B cell (primary cell): ENCODE data around the gene SLC16A12. TPM values are rescaled to one million over a fixed set of nuclear protein-coding genes. Genes with fewer than 3 reads are reported as not detected.

ENCODE experiments used
- ATAC-seq: fragments of 200-7000 bp; cut with Tn5 transposase; one replicate; pipeline ENCODE4 v1.10.0; 2021; ENCODE audit warnings: low read depth, mild to moderate bottlenecking, moderate number of reproducible peaks, moderate library complexity
- CTCF ChIA-PET: fragments of 350-600 bp; sonication (Branson Sonifier 250); formaldehyde crosslinking; loops from one replicate; lab custom pipeline; 2021; ENCODE audit warnings: antibody characterized with exemption, inconsistent platforms; lab: Charles Lee
- POLR2A ChIA-PET: fragments of 350-600 bp; sonication (Branson Sonifier 250); formaldehyde crosslinking; loops from one replicate; lab custom pipeline; 2021; ENCODE audit warnings: antibody characterized with exemption; lab: Charles Lee
- DNase-seq: peaks from one replicate; pipeline ENCODE4 v3.0.0; 2013
- H2AFZ ChIP-seq: 2 replicates; pipeline ENCODE4 v1.6.1; 2012; ENCODE audit warnings: mild to moderate bottlenecking, low read depth, low read length; ENCODE audit not compliant: insufficient read depth, poor library complexity, severe bottlenecking
- H3K27ac ChIP-seq, 2 donors: 1 replicate in 1 of 2; 2 replicates in 1 of 2; pipeline ENCODE4 v1.5.1; 2012 to 2013; ENCODE audit warnings: low read length in 2 of 2, mild to moderate bottlenecking in 2 of 2, moderate library complexity in 1 of 2
- H3K27me3 ChIP-seq, 4 experiments: fragments of 200-600 bp in 1 of 4; sonication (generic) in 1 of 4; replicated peaks in 1 of 4; 1 replicate in 2 of 4; 2 replicates in 2 of 4; pipeline versions ENCODE4 v1.6.1 to v1.7.0; 2013 to 2016; ENCODE audit warnings: low read length in 3 of 4, mild to moderate bottlenecking in 2 of 4, mixed read lengths in 1 of 4, moderate library complexity in 1 of 4; ENCODE audit not compliant: insufficient read depth in 4 of 4, control insufficient read depth in 3 of 4; ENCODE audit errors: control extremely low read depth in 1 of 4
- H3K36me3 ChIP-seq, 2 experiments: replicated peaks in 1 of 2; 1 replicate in 1 of 2; 2 replicates in 1 of 2; pipeline versions ENCODE4 v1.6.1 to v1.7.1; 2013; ENCODE audit warnings: low read length in 1 of 2; ENCODE audit not compliant: insufficient read depth in 2 of 2, control insufficient read depth in 1 of 2; ENCODE audit errors: control extremely low read depth in 1 of 2, extremely low read depth in 1 of 2
- H3K4me1 ChIP-seq, 2 donors: fragments of 200-600 bp in 1 of 2; sonication (generic) in 1 of 2; 1 replicate in 1 of 2; 2 replicates in 1 of 2; pipeline versions ENCODE4 v1.5.1 to v1.6.1; 2013 to 2017; ENCODE audit warnings: low read length in 2 of 2; ENCODE audit not compliant: control insufficient read depth in 2 of 2, insufficient read depth in 2 of 2
- H3K4me2 ChIP-seq: replicated peaks from 2 replicates; pipeline ENCODE3; 2012; ENCODE audit warnings: mild to moderate bottlenecking, low read depth, low read length; ENCODE audit not compliant: poor library complexity, severe bottlenecking
- H3K4me3 ChIP-seq, 5 experiments: fragments of 200-600 bp in 1 of 5; sonication (generic) in 1 of 5; 1 replicate in 3 of 5; 2 replicates in 2 of 5; pipeline versions ENCODE4 v1.5.1 to v1.7.0; 2011 to 2016; ENCODE audit warnings: low read length in 4 of 5, mild to moderate bottlenecking in 4 of 5, low read depth in 2 of 5, control low read depth in 1 of 5, moderate library complexity in 1 of 5; ENCODE audit not compliant: insufficient read depth in 1 of 5; ENCODE audit errors: control extremely low read depth in 1 of 5, extremely low read depth in 1 of 5
- H3K79me2 ChIP-seq: fragments of 200-600 bp; sonication (generic); one replicate; pipeline ENCODE4 v1.6.0; 2016; ENCODE audit warnings: low read length; ENCODE audit not compliant: control insufficient read depth, insufficient read depth
- H3K9ac ChIP-seq: fragments of 200-600 bp; sonication (generic); 2 replicates; pipeline ENCODE4 v1.6.1; 2017; ENCODE audit warnings: mild to moderate bottlenecking, low read length, moderate library complexity
- H3K9me3 ChIP-seq, 3 donors: one replicate each; pipeline versions ENCODE4 v1.6.1 to v1.7.1; 2013; ENCODE audit warnings: low read length in 2 of 3; ENCODE audit not compliant: control insufficient read depth in 2 of 3, insufficient read depth in 1 of 3; ENCODE audit errors: control extremely low read depth in 1 of 3
- H4K20me1 ChIP-seq: 2 replicates; pipeline ENCODE4 v1.6.0; 2012; ENCODE audit warnings: mild to moderate bottlenecking, low read length; ENCODE audit not compliant: insufficient read depth, control insufficient read depth, poor library complexity, severe bottlenecking
- H3K27ac Mint-ChIP-seq: one replicate; pipeline ENCODE4 v1.8.0; 2021; ENCODE audit warnings: mixed read lengths
- H3K27me3 Mint-ChIP-seq: one replicate; pipeline ENCODE4 v1.8.0; 2021; ENCODE audit warnings: mixed read lengths
- H3K4me1 Mint-ChIP-seq: one replicate; pipeline ENCODE4 v1.8.0; 2021; ENCODE audit warnings: mixed read lengths
- H3K4me3 Mint-ChIP-seq: one replicate; pipeline ENCODE4 v1.8.0; 2021; ENCODE audit warnings: mixed read lengths
- H3K9me3 Mint-ChIP-seq: one replicate; pipeline ENCODE4 v1.8.0; 2022; ENCODE audit warnings: mixed read lengths; ENCODE audit not compliant: insufficient read depth
- EZH2 ChIP-seq: IDR thresholded peaks from 2 replicates; pipeline ENCODE4 v1.6.1; 2012; ENCODE audit warnings: borderline replicate concordance, low read depth, mild to moderate bottlenecking, moderate library complexity, low read length; ENCODE audit not compliant: insufficient read depth, poor library complexity, severe bottlenecking
- WGBS: methylation state at CpG from one replicate; pipeline ENCODE4 v1.1.5; 2013; ENCODE audit warnings: missing lambda C conversion rate; ENCODE audit not compliant: insufficient coverage; 5-methylcytosine and 5-hydroxymethylcytosine counted together
- intact Hi-C: fragments of 100-400 bp; cut with micrococcal nuclease; formaldehyde crosslinking; loops from one replicate; pipeline ENCODE4 v1.10.0; 2022
- polyA plus RNA-seq: library from polyadenylated mRNA; depleted of rRNA; stranded (reverse); fragments of >200 nt; gene quantifications from 2 replicates; pipeline ENCODE4 v1.2.3, GENCODE V29; 2012
- total RNA-seq, 2 donors: library from RNA; stranded (reverse); fragments of 120-200 nt in 1 of 2; gene quantifications; 1 replicate in 1 of 2; 2 replicates in 1 of 2; pipeline versions ENCODE4 v1.2.3 to v1.2.4, GENCODE V29; 2013 to 2022
- TF ChIP-seq, protein P1 (sequence below): fragments of 200-600 bp; IDR thresholded peaks from one replicate; pipeline ENCODE4 v1.8.0; 2022; ENCODE audit warnings: antibody characterized with exemption, mild to moderate bottlenecking

Gene SLC16A12
- total and polyA plus RNA-seq, 2 donors (not counting 1 experiment from before 2014, with no cell fraction given) = not detected

GRCh38 chr10:89389254-89389653 lies 146.1 kb downstream of the SLC16A12 start:
- WGBS = no CpG with 5 or more reads among the region's 1 CpG
- POLR2A ChIA-PET = no interaction called here

DNA sequence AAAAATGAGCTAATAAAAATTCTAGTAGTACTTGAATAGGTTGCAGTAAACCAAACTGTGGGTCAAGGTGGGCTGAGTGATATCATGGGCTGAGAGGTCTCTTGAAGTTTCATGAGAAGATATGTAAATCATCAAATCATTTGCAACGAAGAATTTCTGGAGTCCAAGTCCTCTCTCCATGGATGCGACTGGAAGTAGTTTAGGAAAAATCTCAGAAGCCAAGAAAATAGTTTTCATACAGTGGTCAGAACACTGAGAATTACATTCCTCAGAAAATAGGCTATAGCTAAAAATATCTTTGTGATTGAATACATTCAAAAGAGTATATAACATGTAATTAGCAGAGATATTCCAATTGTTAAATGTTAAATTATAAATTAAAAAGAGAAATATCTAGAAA lies 146.6 kb downstream of the SLC16A12 start:
- POLR2A ChIA-PET = no interaction called here
- WGBS = no CpG with 5 or more reads among the region's 2 CpGs
- H3K9me3 Mint-ChIP-seq = no peaks in the 10 kb centered on the region
- Histone ChIP-seq H3K9ac (no peak overlapping the region), H3K4me3 (no peak overlapping the region), H3K4me1 (peaks cover 30 to 36% of the 10 kb centered on the region in 2 donors), H3K79me2 (peaks cover 7% of the 10 kb centered on the region), H3K27me3 (no peaks in the 10 kb centered on the region), H3K9me3 (no peaks in the 10 kb centered on the region), H2AFZ (no peak overlapping the region), H3K36me3 (no peaks in the 10 kb centered on the region), H4K20me1 (no peaks in the 10 kb centered on the region), H3K27ac (no peak overlapping the region), H3K4me2 (no peak overlapping the region)
- CTCF ChIA-PET = interaction anchor here (0.7 to 1.6 kb wide), 5 partner anchors 19 to 145 kb away, joined by 3 to 4 read pairs (median 4); partner anchors contain the start of gene LIPA
- peaks cover 34% of the 10 kb centered on the region for H3K4me1 Mint-ChIP-seq
- no peak overlapping the region for H3K27ac Mint-ChIP-seq
- H3K27me3 Mint-ChIP-seq = no peaks in the 10 kb centered on the region
- intact Hi-C loops = no loop called here
- DNase-seq (no peak), ATAC-seq (no peak)
- H3K4me3 Mint-ChIP-seq = no peak overlapping the region
- no peak for TF ChIP-seq EZH2
- TF ChIP-seq, protein P1, sequence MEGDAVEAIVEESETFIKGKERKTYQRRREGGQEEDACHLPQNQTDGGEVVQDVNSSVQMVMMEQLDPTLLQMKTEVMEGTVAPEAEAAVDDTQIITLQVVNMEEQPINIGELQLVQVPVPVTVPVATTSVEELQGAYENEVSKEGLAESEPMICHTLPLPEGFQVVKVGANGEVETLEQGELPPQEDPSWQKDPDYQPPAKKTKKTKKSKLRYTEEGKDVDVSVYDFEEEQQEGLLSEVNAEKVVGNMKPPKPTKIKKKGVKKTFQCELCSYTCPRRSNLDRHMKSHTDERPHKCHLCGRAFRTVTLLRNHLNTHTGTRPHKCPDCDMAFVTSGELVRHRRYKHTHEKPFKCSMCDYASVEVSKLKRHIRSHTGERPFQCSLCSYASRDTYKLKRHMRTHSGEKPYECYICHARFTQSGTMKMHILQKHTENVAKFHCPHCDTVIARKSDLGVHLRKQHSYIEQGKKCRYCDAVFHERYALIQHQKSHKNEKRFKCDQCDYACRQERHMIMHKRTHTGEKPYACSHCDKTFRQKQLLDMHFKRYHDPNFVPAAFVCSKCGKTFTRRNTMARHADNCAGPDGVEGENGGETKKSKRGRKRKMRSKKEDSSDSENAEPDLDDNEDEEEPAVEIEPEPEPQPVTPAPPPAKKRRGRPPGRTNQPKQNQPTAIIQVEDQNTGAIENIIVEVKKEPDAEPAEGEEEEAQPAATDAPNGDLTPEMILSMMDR = no peak

More at GRCh38 chr10:89389254-89389653, 146.1 kb downstream of the SLC16A12 start:
- Histone ChIP-seq H3K4me1 (peaks cover 32 to 34% of the 10 kb centered on the region in 2 donors), H3K36me3 (no peaks in the 10 kb centered on the region), H2AFZ (no peak overlapping the region), H4K20me1 (no peaks in the 10 kb centered on the region), H3K27ac (no peak overlapping the region), H3K4me2 (no peak overlapping the region), H3K4me3 (no peak overlapping the region), H3K9me3 (no peaks in the 10 kb centered on the region), H3K79me2 (peaks cover 11% of the 10 kb centered on the region), H3K27me3 (no peaks in the 10 kb centered on the region), H3K9ac (no peak overlapping the region)
- DNase-seq = peak; percentile 27
- Mint-ChIP-seq H3K9me3 (no peaks in the 10 kb centered on the region), H3K27me3 (no peaks in the 10 kb centered on the region), H3K27ac (no peak overlapping the region), H3K4me3 (no peak overlapping the region), H3K4me1 (peaks cover 34% of the 10 kb centered on the region)
- no peak for TF ChIP-seq EZH2
- TF ChIP-seq, protein P1 = peak; percentile 35
- CTCF ChIA-PET = interaction anchor here (0.9 to 1.6 kb wide), 5 partner anchors 20 to 145 kb away, joined by 3 to 4 read pairs (median 3); partner anchors contain the start of gene LIPA
- intact Hi-C loops = no loop called here
- ATAC-seq = no peak
